ENCODE results near the gene DUSP1.

Gene DUSP1

GRCh38 chr5:172749881-172750633, 20.9 kb downstream of the DUSP1 start:
- H3K36me3 Mint-ChIP-seq (ENCODE audit: low read depth): no peaks in the 10 kb centered on the region
- H3K4me1 Mint-ChIP-seq (ENCODE audit: low read depth): no peaks in the 10 kb centered on the region
- H3K4me3 Mint-ChIP-seq: no peak overlapping the region
- H3K27me3 Mint-ChIP-seq: no peaks in the 10 kb centered on the region
- H3K9me3 Mint-ChIP-seq: peaks cover 6% of the 10 kb centered on the region
- H3K27ac Mint-ChIP-seq: no peak overlapping the region

GRCh38 chr5:172749076-172749475, 21.9 kb downstream of the DUSP1 start:
- Mint-ChIP-seq H3K4me1 (ENCODE audit: low read depth) (peaks cover 3% of the 10 kb centered on the region), H3K4me3 (no peak overlapping the region), H3K27me3 (no peaks in the 10 kb centered on the region), H3K27ac (no peak overlapping the region), H3K36me3 (ENCODE audit: low read depth) (no peaks in the 10 kb centered on the region), H3K9me3 (peaks cover 6% of the 10 kb centered on the region)

GRCh38 chr5:172748341-172748843, 22.6 kb downstream of the DUSP1 start:
- H3K9me3 Mint-ChIP-seq: peaks cover 6% of the 10 kb centered on the region
- H3K36me3 Mint-ChIP-seq (ENCODE audit: low read depth): no peaks in the 10 kb centered on the region
- H3K27me3 Mint-ChIP-seq: no peaks in the 10 kb centered on the region
- H3K27ac Mint-ChIP-seq: no peak overlapping the region
- peaks cover 3% of the 10 kb centered on the region for H3K4me1 Mint-ChIP-seq (ENCODE audit: low read depth)
- no peak overlapping the region for H3K4me3 Mint-ChIP-seq

- Mint-ChIP-seq H3K4me3 (no peak overlapping the region), H3K27me3 (no peaks in the 10 kb centered on the region)
Observed at GRCh38 chr5:172747471-172747870, 23.5 kb downstream of the DUSP1 start.

GRCh38 chr5:172746725-172747124, 24.3 kb downstream of the DUSP1 start:
- peaks cover 6% of the 10 kb centered on the region for H3K9me3 Mint-ChIP-seq
- peaks cover 3% of the 10 kb centered on the region for H3K4me1 Mint-ChIP-seq (ENCODE audit: low read depth)
- no peak overlapping the region for H3K27ac Mint-ChIP-seq
- no peak overlapping the region for H3K4me3 Mint-ChIP-seq
- no peaks in the 10 kb centered on the region for H3K36me3 Mint-ChIP-seq (ENCODE audit: low read depth)
- H3K27me3 Mint-ChIP-seq: no peaks in the 10 kb centered on the region

More at GRCh38 chr5:172747471-172747870, 23.5 kb downstream of the DUSP1 start:
- no peak overlapping the region for H3K27ac Mint-ChIP-seq
- no peaks in the 10 kb centered on the region for H3K36me3 Mint-ChIP-seq (ENCODE audit: low read depth)
- H3K4me1 Mint-ChIP-seq (ENCODE audit: low read depth): peaks cover 3% of the 10 kb centered on the region
- peaks cover 6% of the 10 kb centered on the region for H3K9me3 Mint-ChIP-seq

- Mint-ChIP-seq H3K4me3 (no peak overlapping the region), H3K4me1 (ENCODE audit: low read depth) (peaks cover 3% of the 10 kb centered on the region), H3K27ac (no peak overlapping the region), H3K9me3 (peaks cover 6% of the 10 kb centered on the region), H3K36me3 (ENCODE audit: low read depth) (no peaks in the 10 kb centered on the region), H3K27me3 (no peaks in the 10 kb centered on the region)
Observed at GRCh38 chr5:172745838-172746237, 25.2 kb downstream of the DUSP1 start.

GRCh38 chr5:172745406-172745805, 25.6 kb downstream of the DUSP1 start:
- Mint-ChIP-seq H3K9me3 (peaks cover 6% of the 10 kb centered on the region), H3K4me3 (no peak overlapping the region), H3K27ac (no peak overlapping the region), H3K4me1 (ENCODE audit: low read depth) (peaks cover 3% of the 10 kb centered on the region), H3K27me3 (no peaks in the 10 kb centered on the region), H3K36me3 (ENCODE audit: low read depth) (no peaks in the 10 kb centered on the region)

- no peak overlapping the region for H3K27ac Mint-ChIP-seq
- peaks cover 6% of the 10 kb centered on the region for H3K9me3 Mint-ChIP-seq
Observed at GRCh38 chr5:172744123-172745104, 26.6 kb downstream of the DUSP1 start.

GRCh38 chr5:172743112-172743959, 27.7 kb downstream of the DUSP1 start:
- peaks cover 6% of the 10 kb centered on the region for H3K9me3 Mint-ChIP-seq
- no peaks in the 10 kb centered on the region for H3K36me3 Mint-ChIP-seq (ENCODE audit: low read depth)
- H3K27me3 Mint-ChIP-seq: no peaks in the 10 kb centered on the region
- H3K4me3 Mint-ChIP-seq: no peak overlapping the region
- peaks cover 3% of the 10 kb centered on the region for H3K4me1 Mint-ChIP-seq (ENCODE audit: low read depth)
- H3K27ac Mint-ChIP-seq: no peak overlapping the region

More at GRCh38 chr5:172744123-172745104, 26.6 kb downstream of the DUSP1 start:
- H3K36me3 Mint-ChIP-seq (ENCODE audit: low read depth): no peaks in the 10 kb centered on the region
- H3K4me1 Mint-ChIP-seq (ENCODE audit: low read depth): peaks cover 3% of the 10 kb centered on the region
- no peak overlapping the region for H3K4me3 Mint-ChIP-seq
- no peaks in the 10 kb centered on the region for H3K27me3 Mint-ChIP-seq

GRCh38 chr5:172741206-172741582, 29.8 kb downstream of the DUSP1 start:
- H3K9me3 Mint-ChIP-seq: no peaks in the 10 kb centered on the region
- peak overlapping the region; percentile 27 for H3K27ac Mint-ChIP-seq
- no peaks in the 10 kb centered on the region for H3K36me3 Mint-ChIP-seq (ENCODE audit: low read depth)
- H3K4me3 Mint-ChIP-seq: no peak overlapping the region
- H3K4me1 Mint-ChIP-seq (ENCODE audit: low read depth): peaks cover 3% of the 10 kb centered on the region
- H3K27me3 Mint-ChIP-seq: no peaks in the 10 kb centered on the region

- H3K9me3 Mint-ChIP-seq: no peaks in the 10 kb centered on the region
- no peak overlapping the region for H3K4me3 Mint-ChIP-seq
- H3K36me3 Mint-ChIP-seq (ENCODE audit: low read depth): no peaks in the 10 kb centered on the region
- H3K27ac Mint-ChIP-seq: no peak overlapping the region
- H3K27me3 Mint-ChIP-seq: no peaks in the 10 kb centered on the region
- peaks cover 3% of the 10 kb centered on the region for H3K4me1 Mint-ChIP-seq (ENCODE audit: low read depth)
Observed at GRCh38 chr5:172740428-172741205, 30.4 kb downstream of the DUSP1 start.

- Mint-ChIP-seq H3K4me3 (no peak overlapping the region), H3K4me1 (ENCODE audit: low read depth) (no peaks in the 10 kb centered on the region), H3K27me3 (no peaks in the 10 kb centered on the region), H3K27ac (no peak overlapping the region), H3K9me3 (no peaks in the 10 kb centered on the region), H3K36me3 (ENCODE audit: low read depth) (no peaks in the 10 kb centered on the region)
Observed at GRCh38 chr5:172739375-172739774, 31.6 kb downstream of the DUSP1 start.

GRCh38 chr5:172736508-172737135, 34.4 kb downstream of the DUSP1 start:
- H3K27ac Mint-ChIP-seq: no peak overlapping the region
- no peaks in the 10 kb centered on the region for H3K9me3 Mint-ChIP-seq
- H3K27me3 Mint-ChIP-seq: no peaks in the 10 kb centered on the region
- no peaks in the 10 kb centered on the region for H3K36me3 Mint-ChIP-seq (ENCODE audit: low read depth)
- no peaks in the 10 kb centered on the region for H3K4me1 Mint-ChIP-seq (ENCODE audit: low read depth)
- no peak overlapping the region for H3K4me3 Mint-ChIP-seq

All from stimulated activated naive CD8-positive, alpha-beta T cell treated with anti-CD3 and anti-CD28 coated beads, Interleukin-15, Interleukin-2, amounts not matched to agents 100 ng/mL and 50 ng/mL, for 24 hours (primary cell).